ENCODE results near the gene FGFR4.

DNA sequence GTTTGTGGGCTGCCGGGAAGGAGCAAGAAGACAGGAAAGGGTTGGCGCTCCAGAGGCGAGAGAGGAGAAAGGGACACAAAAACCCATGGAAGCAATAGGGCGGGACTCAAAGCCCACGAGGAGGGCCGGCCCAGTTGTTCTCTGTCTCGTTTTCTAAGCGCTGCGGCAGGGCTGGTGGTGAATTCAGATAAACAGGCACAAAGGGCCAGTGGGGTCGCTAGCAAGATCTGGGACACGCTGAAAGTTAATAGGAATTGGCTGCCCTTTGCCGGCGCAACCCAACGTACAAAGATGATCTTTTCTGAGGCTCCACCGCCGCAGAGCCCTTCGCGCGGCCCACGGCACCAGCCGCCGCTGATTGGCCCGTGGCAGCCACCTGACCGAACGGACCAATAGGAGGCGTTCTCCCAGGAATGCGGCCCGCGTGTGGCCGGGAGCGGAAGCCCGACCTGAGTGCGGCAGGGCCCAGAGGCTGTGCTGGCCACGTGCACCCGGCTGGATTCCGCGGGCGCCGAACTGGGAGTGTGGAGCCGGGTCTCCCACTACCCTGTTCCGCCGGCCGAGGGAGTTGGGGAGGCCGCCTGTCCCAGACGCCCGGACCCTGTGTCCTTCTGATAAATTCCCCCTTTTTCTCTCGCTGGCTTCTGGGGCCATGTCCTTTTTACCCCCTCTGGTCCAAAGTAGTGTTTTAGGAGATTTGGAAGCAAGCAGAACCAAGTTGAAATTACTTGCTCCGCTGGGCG is 30.1 kb downstream of the FGFR4 start:
- TF ChIP-seq EP300 (IDR thresholded peaks at IDR 0.05; ENCODE audit: borderline replicate concordance) (no peak), RAD21 (IDR thresholded peaks at IDR 0.05; ENCODE audit: low read depth) (no peak), YY1 (IDR thresholded peaks at IDR 0.05; ENCODE audit: low read depth) (no peak)

Measured in Ishikawa (cell line).